ENCODE results near the gene SAMD14.

The SAMD14 gene

GRCh38 chr17:50166518-50167181 lies 36.7 kb upstream of the SAMD14 start:
- ATAC-seq = no peak
- TF ChIP-seq ZNF70 (CRISPR knock-in tag; IDR thresholded peaks at IDR 0.05) = no peak
- no peak for TF ChIP-seq ZFP3 (CRISPR knock-in tag; IDR thresholded peaks at IDR 0.05)
- TF ChIP-seq ISL1 (CRISPR knock-in tag; IDR thresholded peaks at IDR 0.05) = no peak

- TF ChIP-seq CSRNP3 (CRISPR knock-in tag; IDR thresholded peaks at IDR 0.05) (no peak), ZC3H10 (CRISPR knock-in tag; IDR thresholded peaks at IDR 0.05) (no peak), ZNF8 (CRISPR knock-in tag; IDR thresholded peaks at IDR 0.05) (no peak), GLIS3 (CRISPR knock-in tag; IDR thresholded peaks at IDR 0.05) (no peak), TOX (CRISPR knock-in tag; IDR thresholded peaks at IDR 0.05; ENCODE audit: borderline replicate concordance) (no peak), ZFP30 (CRISPR knock-in tag; IDR thresholded peaks at IDR 0.05) (no peak), BACH2 (CRISPR knock-in tag; IDR thresholded peaks at IDR 0.05; ENCODE audit: borderline replicate concordance) (no peak), ZNF565 (CRISPR knock-in tag; conservative IDR thresholded peaks at IDR 0.05; ENCODE audit: low read depth) (no peak), CSDC2 (CRISPR knock-in tag; IDR thresholded peaks at IDR 0.05) (no peak), TCF4 (CRISPR knock-in tag; IDR thresholded peaks at IDR 0.05; ENCODE audit: borderline replicate concordance) (no peak), POU6F1 (CRISPR knock-in tag; IDR thresholded peaks at IDR 0.05; ENCODE audit: borderline replicate concordance, low read depth) (no peak), SNAI2 (CRISPR knock-in tag; IDR thresholded peaks at IDR 0.05) (no peak), ESRRG (CRISPR knock-in tag; IDR thresholded peaks at IDR 0.05) (no peak), OSR1 (CRISPR knock-in tag; IDR thresholded peaks at IDR 0.05) (no peak), PPARA (CRISPR knock-in tag; IDR thresholded peaks at IDR 0.05; ENCODE audit: borderline replicate concordance) (no peak), ARNTL (CRISPR knock-in tag; IDR thresholded peaks at IDR 0.05; ENCODE audit: borderline replicate concordance, low read depth) (no peak)
- TF ChIP-seq, protein P1, sequence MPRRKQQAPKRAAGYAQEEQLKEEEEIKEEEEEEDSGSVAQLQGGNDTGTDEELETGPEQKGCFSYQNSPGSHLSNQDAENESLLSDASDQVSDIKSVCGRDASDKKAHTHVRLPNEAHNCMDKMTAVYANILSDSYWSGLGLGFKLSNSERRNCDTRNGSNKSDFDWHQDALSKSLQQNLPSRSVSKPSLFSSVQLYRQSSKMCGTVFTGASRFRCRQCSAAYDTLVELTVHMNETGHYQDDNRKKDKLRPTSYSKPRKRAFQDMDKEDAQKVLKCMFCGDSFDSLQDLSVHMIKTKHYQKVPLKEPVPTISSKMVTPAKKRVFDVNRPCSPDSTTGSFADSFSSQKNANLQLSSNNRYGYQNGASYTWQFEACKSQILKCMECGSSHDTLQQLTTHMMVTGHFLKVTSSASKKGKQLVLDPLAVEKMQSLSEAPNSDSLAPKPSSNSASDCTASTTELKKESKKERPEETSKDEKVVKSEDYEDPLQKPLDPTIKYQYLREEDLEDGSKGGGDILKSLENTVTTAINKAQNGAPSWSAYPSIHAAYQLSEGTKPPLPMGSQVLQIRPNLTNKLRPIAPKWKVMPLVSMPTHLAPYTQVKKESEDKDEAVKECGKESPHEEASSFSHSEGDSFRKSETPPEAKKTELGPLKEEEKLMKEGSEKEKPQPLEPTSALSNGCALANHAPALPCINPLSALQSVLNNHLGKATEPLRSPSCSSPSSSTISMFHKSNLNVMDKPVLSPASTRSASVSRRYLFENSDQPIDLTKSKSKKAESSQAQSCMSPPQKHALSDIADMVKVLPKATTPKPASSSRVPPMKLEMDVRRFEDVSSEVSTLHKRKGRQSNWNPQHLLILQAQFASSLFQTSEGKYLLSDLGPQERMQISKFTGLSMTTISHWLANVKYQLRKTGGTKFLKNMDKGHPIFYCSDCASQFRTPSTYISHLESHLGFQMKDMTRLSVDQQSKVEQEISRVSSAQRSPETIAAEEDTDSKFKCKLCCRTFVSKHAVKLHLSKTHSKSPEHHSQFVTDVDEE (CRISPR knock-in tag; IDR thresholded peaks at IDR 0.05) = no peak
- no peak for ATAC-seq
Observed at GRCh38 chr17:50165867-50166517, 36.0 kb upstream of the SAMD14 start, which contains the start of gene SGCA. Gene SGCA (plus strand): TSS chr17:50166005. CDS start chr17:50166041, 36 bp downstream.

DNA sequence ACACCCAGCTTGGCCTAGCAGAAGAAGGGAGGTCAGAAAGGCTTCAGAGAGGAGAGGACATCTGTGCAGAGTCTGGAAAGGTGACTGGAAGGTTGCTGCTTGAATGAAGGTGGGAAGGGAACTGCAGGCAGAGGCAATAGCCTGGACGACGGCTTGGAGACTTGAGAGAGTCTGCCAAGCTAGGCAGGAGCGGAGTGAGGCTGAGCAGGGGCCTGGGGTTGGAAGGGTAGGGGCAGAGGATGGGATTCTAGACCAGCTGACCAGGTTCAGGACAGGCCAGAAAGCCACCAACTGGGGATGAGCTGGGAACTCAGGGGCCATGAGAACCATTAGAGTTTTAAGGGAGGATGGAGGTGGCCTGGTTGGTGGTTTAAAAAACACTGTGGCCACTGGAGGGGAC lies 35.5 kb upstream of the SAMD14 start:
- TF ChIP-seq GLIS3 (CRISPR knock-in tag; IDR thresholded peaks at IDR 0.05) = no peak

DNA sequence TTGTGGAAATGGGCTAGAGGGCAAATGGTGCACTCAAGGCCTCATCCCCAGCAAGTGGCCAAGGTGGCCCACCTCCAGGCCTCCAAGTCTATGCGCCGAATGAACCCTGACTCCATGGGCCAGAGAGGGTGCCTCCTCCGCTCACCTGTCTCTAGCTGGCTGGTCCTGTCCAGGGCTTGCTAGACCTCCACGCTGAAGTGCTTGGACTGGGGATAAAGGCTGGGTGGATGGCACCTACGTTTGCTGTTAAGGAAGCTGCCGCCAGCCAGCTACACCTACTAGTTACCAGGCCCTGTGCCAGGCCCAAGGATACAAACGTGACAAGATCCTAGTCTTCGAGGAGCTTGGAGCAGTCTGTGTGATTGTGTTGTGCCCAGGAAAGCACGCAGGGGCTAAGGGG lies 35.1 kb upstream of the SAMD14 start:
- no peak for ATAC-seq
- TF ChIP-seq CSDC2 (CRISPR knock-in tag; IDR thresholded peaks at IDR 0.05) = no peak
- no peak for TF ChIP-seq ZNF8 (CRISPR knock-in tag; IDR thresholded peaks at IDR 0.05)
- no peak for TF ChIP-seq PPARA (CRISPR knock-in tag; IDR thresholded peaks at IDR 0.05; ENCODE audit: borderline replicate concordance)
- TF ChIP-seq OSR1 (CRISPR knock-in tag; IDR thresholded peaks at IDR 0.05) = no peak
- no peak for TF ChIP-seq ZFP30 (CRISPR knock-in tag; IDR thresholded peaks at IDR 0.05)
- no peak for TF ChIP-seq GLIS3 (CRISPR knock-in tag; IDR thresholded peaks at IDR 0.05)
- no peak for TF ChIP-seq ISL1 (CRISPR knock-in tag; IDR thresholded peaks at IDR 0.05)
- TF ChIP-seq ZNF70 (CRISPR knock-in tag; IDR thresholded peaks at IDR 0.05) = no peak
- TF ChIP-seq POU6F1 (CRISPR knock-in tag; IDR thresholded peaks at IDR 0.05; ENCODE audit: borderline replicate concordance, low read depth) = no peak
- TF ChIP-seq ZNF565 (CRISPR knock-in tag; conservative IDR thresholded peaks at IDR 0.05; ENCODE audit: low read depth) = no peak
- TF ChIP-seq, protein P1 (CRISPR knock-in tag; IDR thresholded peaks at IDR 0.05) = no peak
- no peak for TF ChIP-seq ESRRG (CRISPR knock-in tag; IDR thresholded peaks at IDR 0.05)
- TF ChIP-seq, protein P2, sequence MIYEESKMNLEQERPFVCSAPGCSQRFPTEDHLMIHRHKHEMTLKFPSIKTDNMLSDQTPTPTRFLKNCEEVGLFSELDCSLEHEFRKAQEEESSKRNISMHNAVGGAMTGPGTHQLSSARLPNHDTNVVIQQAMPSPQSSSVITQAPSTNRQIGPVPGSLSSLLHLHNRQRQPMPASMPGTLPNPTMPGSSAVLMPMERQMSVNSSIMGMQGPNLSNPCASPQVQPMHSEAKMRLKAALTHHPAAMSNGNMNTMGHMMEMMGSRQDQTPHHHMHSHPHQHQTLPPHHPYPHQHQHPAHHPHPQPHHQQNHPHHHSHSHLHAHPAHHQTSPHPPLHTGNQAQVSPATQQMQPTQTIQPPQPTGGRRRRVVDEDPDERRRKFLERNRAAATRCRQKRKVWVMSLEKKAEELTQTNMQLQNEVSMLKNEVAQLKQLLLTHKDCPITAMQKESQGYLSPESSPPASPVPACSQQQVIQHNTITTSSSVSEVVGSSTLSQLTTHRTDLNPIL (CRISPR knock-in tag; IDR thresholded peaks at IDR 0.05; ENCODE audit: low read depth) = no peak
- no peak for TF ChIP-seq ZC3H10 (CRISPR knock-in tag; IDR thresholded peaks at IDR 0.05)
- no peak for TF ChIP-seq TCF4 (CRISPR knock-in tag; IDR thresholded peaks at IDR 0.05; ENCODE audit: borderline replicate concordance)
- no peak for TF ChIP-seq ARNTL (CRISPR knock-in tag; IDR thresholded peaks at IDR 0.05; ENCODE audit: borderline replicate concordance, low read depth)
- TF ChIP-seq BACH2 (CRISPR knock-in tag; IDR thresholded peaks at IDR 0.05; ENCODE audit: borderline replicate concordance) = no peak
- TF ChIP-seq RARB (CRISPR knock-in tag; IDR thresholded peaks at IDR 0.05) = no peak

More for the DNA sequence above, 35.5 kb upstream of the SAMD14 start:
- no peak for ATAC-seq
